H9 (cell line): Measurements from ENCODE around the gene ARMC9. TPM values are rescaled to one million over a fixed set of nuclear protein-coding genes. Genes with fewer than 3 reads are reported as not detected.

Experiments used
- DNase-seq: peaks from one replicate; pipeline ENCODE4 v3.0.0-alpha.2; 2017
- H2AFZ ChIP-seq: one replicate; pipeline ENCODE4 v1.6.1; 2013; ENCODE audit warnings: mild to moderate bottlenecking, low read length, control low read depth, moderate library complexity
- H2AK5ac ChIP-seq: 2 replicates; pipeline ENCODE4 v1.6.1; 2013; ENCODE audit warnings: low read length, control low read depth, mixed read lengths; ENCODE audit not compliant: insufficient read length
- H2BK120ac ChIP-seq: one replicate; pipeline ENCODE4 v1.6.1; 2013; ENCODE audit warnings: low read depth, mild to moderate bottlenecking, low read length, control low read depth, inconsistent platforms; ENCODE audit not compliant: poor library complexity, severe bottlenecking
- H2BK12ac ChIP-seq: 2 replicates; pipeline ENCODE4 v1.6.1; 2013; ENCODE audit warnings: low read length, control low read depth, mixed read lengths, low read depth; ENCODE audit not compliant: insufficient read length
- H2BK15ac ChIP-seq: 2 replicates; pipeline ENCODE4 v1.6.1; 2013; ENCODE audit warnings: low read depth, low read length, control low read depth
- H2BK20ac ChIP-seq: one replicate; pipeline ENCODE4 v1.6.1; 2013; ENCODE audit warnings: low read depth, mild to moderate bottlenecking, low read length, control low read depth, inconsistent platforms; ENCODE audit not compliant: poor library complexity, severe bottlenecking
- H2BK5ac ChIP-seq: 2 replicates; pipeline ENCODE4 v1.6.1; 2013; ENCODE audit warnings: low read length, control low read depth, mixed read lengths; ENCODE audit not compliant: insufficient read length
- H3K14ac ChIP-seq: 2 replicates; pipeline ENCODE4 v1.6.1; 2013; ENCODE audit warnings: low read length, control low read depth; ENCODE audit not compliant: insufficient read depth
- H3K18ac ChIP-seq: 2 replicates; pipeline ENCODE4 v1.6.1; 2013; ENCODE audit warnings: low read depth, mild to moderate bottlenecking, mixed read lengths, low read length, control low read depth; ENCODE audit not compliant: insufficient read length
- H3K23ac ChIP-seq: 2 replicates; pipeline ENCODE4 v1.6.1; 2013; ENCODE audit warnings: low read length, control low read depth, mixed read lengths, low read depth; ENCODE audit not compliant: insufficient read length
- H3K23me2 ChIP-seq: 2 replicates; pipeline ENCODE4 v1.6.1; 2013; ENCODE audit warnings: low read depth, mild to moderate bottlenecking, mixed read lengths, low read length, control low read depth; ENCODE audit not compliant: insufficient read length, poor library complexity, severe bottlenecking
- H3K27ac ChIP-seq: 2 replicates; pipeline ENCODE4 v1.5.1; 2013; ENCODE audit warnings: low read length, control low read depth, mixed read lengths, low read depth; ENCODE audit not compliant: insufficient read length
- H3K27me3 ChIP-seq: 2 replicates; pipeline ENCODE4 v1.6.1; 2013; ENCODE audit warnings: low read length, control low read depth, inconsistent platforms; ENCODE audit not compliant: insufficient read depth
- H3K4ac ChIP-seq: 2 replicates; pipeline ENCODE4 v1.6.1; 2013; ENCODE audit warnings: low read depth, mild to moderate bottlenecking, control low read depth, inconsistent platforms, low read length, moderate library complexity
- H3K4me1 ChIP-seq: 2 replicates; pipeline ENCODE4 v1.6.1; 2013; ENCODE audit warnings: low read length, control low read depth, inconsistent platforms; ENCODE audit not compliant: insufficient read depth
- H3K4me2 ChIP-seq: 2 replicates; pipeline ENCODE4 v1.6.1; 2013; ENCODE audit warnings: low read length, control low read depth, mixed read lengths; ENCODE audit not compliant: insufficient read length, insufficient read depth
- H3K56ac ChIP-seq: 2 replicates; pipeline ENCODE4 v1.6.1; 2013; ENCODE audit warnings: low read depth, mild to moderate bottlenecking, mixed read lengths, low read length, control low read depth; ENCODE audit not compliant: insufficient read length
- H3K79me1 ChIP-seq: 2 replicates; pipeline ENCODE4 v1.6.1; 2013; ENCODE audit warnings: low read depth, mild to moderate bottlenecking, moderate library complexity, low read length, control low read depth, inconsistent platforms; ENCODE audit not compliant: insufficient read depth, poor library complexity, severe bottlenecking
- H3K79me2 ChIP-seq: 2 replicates; pipeline ENCODE4 v1.6.1; 2013; ENCODE audit warnings: low read length, control low read depth, inconsistent platforms; ENCODE audit not compliant: insufficient read depth
- H3K9ac ChIP-seq: 2 replicates; pipeline ENCODE4 v1.6.1; 2013; ENCODE audit warnings: low read length, control low read depth, mixed read lengths; ENCODE audit not compliant: insufficient read length; ENCODE audit errors: extremely low read depth
- H3K9me3 ChIP-seq: one replicate; pipeline ENCODE4 v1.6.1; 2013; ENCODE audit warnings: low read depth, low read length, inconsistent platforms; ENCODE audit not compliant: control insufficient read depth
- H3T11ph ChIP-seq: one replicate; pipeline ENCODE4 v1.6.1; 2013; ENCODE audit warnings: mild to moderate bottlenecking, low read length, control low read depth, inconsistent platforms
- H4K20me1 ChIP-seq: one replicate; pipeline ENCODE4 v1.6.1; 2013; ENCODE audit not compliant: control insufficient read depth, insufficient read length, insufficient read depth
- H4K5ac ChIP-seq: 2 replicates; pipeline ENCODE4 v1.6.1; 2013; ENCODE audit warnings: low read depth, mild to moderate bottlenecking, mixed read lengths, low read length, control low read depth; ENCODE audit not compliant: insufficient read length
- H4K8ac ChIP-seq: replicated peaks from 2 replicates; pipeline ENCODE4 v1.6.1; 2013; ENCODE audit warnings: low read length, control low read depth, mixed read lengths, low read depth; ENCODE audit not compliant: insufficient read length
- H4K91ac ChIP-seq: 2 replicates; pipeline ENCODE4 v1.6.1; 2013; ENCODE audit warnings: low read depth, mild to moderate bottlenecking, moderate library complexity, mixed read lengths, low read length, control low read depth; ENCODE audit not compliant: insufficient read length
- H3K27ac Mint-ChIP-seq, 3 experiments: 2 replicates in 2 of 3; 3 replicates in 1 of 3; pipeline ENCODE4 v1.8.0; 2020 to 2021; ENCODE audit warnings: mixed read lengths in 3 of 3, mild to moderate bottlenecking in 1 of 3, moderate library complexity in 1 of 3
- H3K27me3 Mint-ChIP-seq: 2 replicates; pipeline ENCODE4 v1.8.0; 2021; ENCODE audit warnings: low read depth, mild to moderate bottlenecking, moderate library complexity, mixed read lengths
- H3K36me3 Mint-ChIP-seq, 3 experiments: 2 replicates in 2 of 3; 3 replicates in 1 of 3; pipeline ENCODE4 v1.8.0; 2020 to 2021; ENCODE audit warnings: low read depth in 3 of 3, mixed read lengths in 3 of 3; ENCODE audit not compliant: insufficient read depth in 1 of 3
- H3K4me1 Mint-ChIP-seq, 2 experiments: 2 replicates each; pipeline ENCODE4 v1.8.0; 2020; ENCODE audit warnings: mixed read lengths in 2 of 2
- H3K4me3 Mint-ChIP-seq, 2 experiments: 2 replicates in 1 of 2; 3 replicates in 1 of 2; pipeline ENCODE4 v1.8.0; 2020 to 2021; ENCODE audit warnings: mild to moderate bottlenecking in 2 of 2, mixed read lengths in 2 of 2, moderate library complexity in 1 of 2
- H3K9me3 Mint-ChIP-seq, 2 experiments: 2 replicates in 1 of 2; 3 replicates in 1 of 2; pipeline ENCODE4 v1.8.0; 2020; ENCODE audit warnings: mild to moderate bottlenecking in 2 of 2, mixed read lengths in 2 of 2, moderate library complexity in 1 of 2
- WGBS: extraction: QIAGEN DNeasy Blood & Tissue Kit; methylation state at CpG from one replicate; pipeline ENCODE4 v1.1.7; 2013; ENCODE audit warnings: missing lambda C conversion rate, low lambda C conversion rate, mixed read lengths; ENCODE audit not compliant: insufficient read length; ENCODE audit errors: extremely low coverage; 5-methylcytosine and 5-hydroxymethylcytosine counted together
- total RNA-seq: library from RNA; stranded (reverse); gene quantifications from 2 replicates; pipeline ENCODE4 v1.2.1, GENCODE V29; 2021
- TF ChIP-seq, protein P1 (sequence below): fragments of 200-600 bp; sonication (generic); conservative IDR thresholded peaks from 3 replicates; pipeline ENCODE4 v1.8.0; 2021; ENCODE audit warnings: antibody characterized with exemption, mild to moderate bottlenecking

Gene ARMC9
- total RNA-seq, 1 experiment from 2014 or later: 37.6 TPM

DNA sequence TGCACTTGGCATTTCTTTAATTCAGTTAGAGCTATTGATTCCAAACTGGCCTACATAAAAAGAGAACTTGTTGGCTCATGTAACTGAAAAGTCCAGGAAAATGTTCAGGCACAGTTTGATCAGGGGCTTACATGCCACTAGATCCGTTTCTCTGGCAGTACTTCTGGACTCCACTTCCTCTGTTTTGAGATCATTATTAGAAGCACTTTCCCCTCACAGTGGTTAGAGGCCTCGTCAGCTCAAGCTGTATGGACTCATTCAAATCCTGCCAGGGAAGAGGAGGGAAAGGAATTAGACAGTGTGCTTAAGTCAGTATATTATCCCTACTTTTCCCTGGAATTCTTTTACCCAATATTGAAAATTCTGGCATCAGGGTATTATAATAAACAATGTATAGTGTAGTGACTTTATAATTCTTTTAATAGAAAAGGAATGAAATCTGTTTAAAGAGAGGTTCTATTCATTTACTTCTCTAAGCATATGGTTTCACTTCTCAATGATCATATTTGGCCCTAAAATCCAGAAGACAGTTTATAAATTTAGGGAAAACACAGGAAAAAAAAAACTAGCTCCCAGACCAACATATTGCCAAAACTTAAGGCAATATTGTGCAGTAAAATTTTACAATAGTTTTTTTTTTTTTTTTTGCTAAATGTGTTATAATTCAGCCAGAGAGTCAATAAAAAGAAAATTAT, 92.0 kb downstream of the ARMC9 start:
- no peak overlapping the region for H3K27ac ChIP-seq
- no peaks in the 10 kb centered on the region for H3K27me3 ChIP-seq
- H2BK15ac ChIP-seq: no peak overlapping the region
- no peak overlapping the region for H2BK5ac ChIP-seq
- H3K9me3 ChIP-seq: no peaks in the 10 kb centered on the region
- H2BK20ac ChIP-seq: no peak overlapping the region
- no peak overlapping the region for H2AK5ac ChIP-seq
- H4K91ac ChIP-seq: no peak overlapping the region
- H2AFZ ChIP-seq: no peak overlapping the region
- H3K23ac ChIP-seq: no peak overlapping the region
- WGBS: no CpG with 5 or more reads among the region's 2 CpGs
- no peak overlapping the region for H3T11ph ChIP-seq
- Mint-ChIP-seq H3K4me3 (no peak overlapping the region), H3K9me3 (no peaks in the 10 kb centered on the region), H3K36me3 (peaks cover 5 to 22% (median 5%) of the 10 kb centered on the region in 3 experiments; a peak in 6 of 7 replicates), H3K4me1 (peaks cover 0 to 2% of the 10 kb centered on the region in 2 experiments; a peak in 1 of 4 replicates), H3K27ac (no peak overlapping the region), H3K27me3 (no peaks in the 10 kb centered on the region)
- no peak overlapping the region for H3K4ac ChIP-seq
- no peaks in the 10 kb centered on the region for H3K79me2 ChIP-seq
- no peak overlapping the region for H4K8ac ChIP-seq
- H3K14ac ChIP-seq: no peak overlapping the region
- TF ChIP-seq, protein P1, sequence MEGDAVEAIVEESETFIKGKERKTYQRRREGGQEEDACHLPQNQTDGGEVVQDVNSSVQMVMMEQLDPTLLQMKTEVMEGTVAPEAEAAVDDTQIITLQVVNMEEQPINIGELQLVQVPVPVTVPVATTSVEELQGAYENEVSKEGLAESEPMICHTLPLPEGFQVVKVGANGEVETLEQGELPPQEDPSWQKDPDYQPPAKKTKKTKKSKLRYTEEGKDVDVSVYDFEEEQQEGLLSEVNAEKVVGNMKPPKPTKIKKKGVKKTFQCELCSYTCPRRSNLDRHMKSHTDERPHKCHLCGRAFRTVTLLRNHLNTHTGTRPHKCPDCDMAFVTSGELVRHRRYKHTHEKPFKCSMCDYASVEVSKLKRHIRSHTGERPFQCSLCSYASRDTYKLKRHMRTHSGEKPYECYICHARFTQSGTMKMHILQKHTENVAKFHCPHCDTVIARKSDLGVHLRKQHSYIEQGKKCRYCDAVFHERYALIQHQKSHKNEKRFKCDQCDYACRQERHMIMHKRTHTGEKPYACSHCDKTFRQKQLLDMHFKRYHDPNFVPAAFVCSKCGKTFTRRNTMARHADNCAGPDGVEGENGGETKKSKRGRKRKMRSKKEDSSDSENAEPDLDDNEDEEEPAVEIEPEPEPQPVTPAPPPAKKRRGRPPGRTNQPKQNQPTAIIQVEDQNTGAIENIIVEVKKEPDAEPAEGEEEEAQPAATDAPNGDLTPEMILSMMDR: no peak
- H3K23me2 ChIP-seq: no peaks in the 10 kb centered on the region
- H3K4me1 ChIP-seq: no peaks in the 10 kb centered on the region
- no peak overlapping the region for H3K56ac ChIP-seq
- H4K20me1 ChIP-seq: no peaks in the 10 kb centered on the region
- no peak overlapping the region for H2BK120ac ChIP-seq
- no peak overlapping the region for H3K9ac ChIP-seq
- H2BK12ac ChIP-seq: no peak overlapping the region
- H3K18ac ChIP-seq: no peak overlapping the region
- no peaks in the 10 kb centered on the region for H3K79me1 ChIP-seq
- no peak overlapping the region for H3K4me2 ChIP-seq
- H4K5ac ChIP-seq: no peak overlapping the region
- no peak for DNase-seq
